Measurements from ENCODE around the gene PHKG2.

Gene PHKG2

GRCh38 chr16:30728321-30728720 is 19.9 kb upstream of the PHKG2 start:
- DNase-seq (ENCODE audit: low read depth in 2 of 2), result no peak

DNA sequence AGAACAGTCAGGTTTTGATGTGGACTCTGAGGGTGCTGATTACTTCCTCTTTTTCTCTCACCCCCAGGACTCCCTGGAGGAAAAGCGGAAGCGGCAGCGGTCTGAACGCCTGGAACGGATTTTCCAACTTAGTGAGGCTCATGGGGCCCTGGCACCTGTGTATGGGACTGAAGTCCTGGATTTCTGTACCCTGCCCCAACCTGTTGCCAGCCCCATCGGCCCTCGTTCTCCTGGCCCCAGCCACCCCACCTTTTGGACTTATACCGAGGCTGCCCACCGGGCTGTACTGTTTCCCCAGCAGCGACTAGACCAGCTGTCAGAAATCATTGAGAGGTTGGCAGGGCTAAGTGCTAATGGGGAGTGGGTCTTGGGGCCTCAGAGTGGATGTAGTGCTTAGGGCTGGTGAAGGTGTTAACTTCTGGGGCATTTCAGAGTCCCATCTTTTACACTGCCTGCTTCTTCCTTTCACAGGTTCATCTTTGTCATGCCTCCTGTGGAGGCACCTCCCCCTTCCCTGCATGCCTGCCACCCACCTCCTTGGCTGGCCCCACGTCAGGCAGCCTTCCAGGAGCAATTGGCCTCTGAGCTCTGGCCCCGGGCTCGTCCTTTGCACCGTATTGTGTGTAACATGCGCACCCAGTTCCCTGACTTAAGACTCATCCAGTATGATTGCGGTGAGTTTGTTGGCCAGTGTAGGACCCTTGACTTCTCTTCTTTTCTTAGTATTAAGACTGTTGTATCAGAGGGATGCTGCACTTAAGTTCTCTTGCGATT is 19.1 kb upstream of the PHKG2 start:
- DNase-seq (ENCODE audit: low read depth in 2 of 2), result no peak

DNA sequence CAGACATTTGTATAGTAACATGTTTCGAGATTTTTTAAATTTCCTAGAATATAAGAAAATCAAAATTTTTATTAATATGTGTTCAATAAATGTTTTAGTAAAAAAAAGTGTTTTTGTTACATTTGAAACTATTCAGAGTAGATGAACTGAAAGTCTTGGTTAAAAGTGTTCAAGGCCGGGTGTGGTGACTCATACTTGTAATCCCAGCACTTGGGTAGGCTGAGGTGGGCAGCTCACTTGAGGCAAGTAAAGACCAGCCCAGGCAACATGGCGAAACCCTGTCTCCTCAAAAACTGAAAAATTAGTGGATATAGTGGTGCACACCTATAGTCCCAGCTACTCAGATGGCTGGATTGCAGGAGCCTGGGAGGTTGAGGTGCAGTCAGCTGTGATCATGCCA is 16.8 kb upstream of the PHKG2 start:
- DNase-seq (ENCODE audit: low read depth in 2 of 2), result no peak

GRCh38 chr16:30736995-30737793 is 11.0 kb upstream of the PHKG2 start:
- no peak for DNase-seq (ENCODE audit: low read depth in 2 of 2)

DNA sequence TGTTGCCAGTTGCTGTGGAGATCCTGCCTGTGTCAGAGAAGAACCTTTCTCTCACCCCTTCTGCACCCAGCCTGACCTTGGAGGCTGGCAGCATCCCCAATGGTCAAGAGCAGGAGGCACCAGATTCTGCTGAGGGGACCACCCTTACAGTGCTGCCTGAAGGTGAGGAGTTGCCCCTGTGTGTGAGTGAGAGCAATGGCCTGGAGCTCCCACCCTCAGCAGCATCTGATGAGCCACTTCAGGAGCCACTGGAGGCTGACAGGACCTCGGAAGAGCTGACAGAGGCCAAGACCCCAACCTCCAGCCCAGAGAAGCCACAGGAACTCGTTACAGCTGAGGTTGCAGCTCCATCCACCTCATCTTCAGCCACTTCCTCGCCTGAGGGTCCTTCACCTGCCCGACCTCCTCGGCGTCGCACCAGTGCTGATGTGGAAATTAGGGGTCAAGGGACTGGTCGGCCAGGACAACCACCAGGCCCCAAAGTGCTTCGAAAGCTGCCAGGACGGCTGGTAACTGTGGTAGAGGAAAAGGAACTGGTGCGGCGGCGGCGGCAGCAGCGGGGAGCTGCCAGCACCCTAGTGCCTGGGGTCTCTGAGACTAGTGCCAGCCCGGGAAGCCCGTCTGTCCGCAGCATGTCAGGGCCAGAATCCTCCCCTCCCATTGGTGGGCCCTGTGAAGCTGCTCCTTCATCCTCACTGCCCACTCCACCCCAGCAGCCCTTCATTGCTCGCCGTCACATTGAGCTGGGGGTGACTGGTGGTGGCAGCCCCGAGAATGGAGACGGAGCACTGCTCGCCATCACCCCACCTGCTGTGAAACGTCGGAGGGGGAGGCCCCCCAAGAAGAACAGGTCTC is 10.2 kb upstream of the PHKG2 start:
- DNase-seq (ENCODE audit: low read depth in 2 of 2), result no peak

DNA sequence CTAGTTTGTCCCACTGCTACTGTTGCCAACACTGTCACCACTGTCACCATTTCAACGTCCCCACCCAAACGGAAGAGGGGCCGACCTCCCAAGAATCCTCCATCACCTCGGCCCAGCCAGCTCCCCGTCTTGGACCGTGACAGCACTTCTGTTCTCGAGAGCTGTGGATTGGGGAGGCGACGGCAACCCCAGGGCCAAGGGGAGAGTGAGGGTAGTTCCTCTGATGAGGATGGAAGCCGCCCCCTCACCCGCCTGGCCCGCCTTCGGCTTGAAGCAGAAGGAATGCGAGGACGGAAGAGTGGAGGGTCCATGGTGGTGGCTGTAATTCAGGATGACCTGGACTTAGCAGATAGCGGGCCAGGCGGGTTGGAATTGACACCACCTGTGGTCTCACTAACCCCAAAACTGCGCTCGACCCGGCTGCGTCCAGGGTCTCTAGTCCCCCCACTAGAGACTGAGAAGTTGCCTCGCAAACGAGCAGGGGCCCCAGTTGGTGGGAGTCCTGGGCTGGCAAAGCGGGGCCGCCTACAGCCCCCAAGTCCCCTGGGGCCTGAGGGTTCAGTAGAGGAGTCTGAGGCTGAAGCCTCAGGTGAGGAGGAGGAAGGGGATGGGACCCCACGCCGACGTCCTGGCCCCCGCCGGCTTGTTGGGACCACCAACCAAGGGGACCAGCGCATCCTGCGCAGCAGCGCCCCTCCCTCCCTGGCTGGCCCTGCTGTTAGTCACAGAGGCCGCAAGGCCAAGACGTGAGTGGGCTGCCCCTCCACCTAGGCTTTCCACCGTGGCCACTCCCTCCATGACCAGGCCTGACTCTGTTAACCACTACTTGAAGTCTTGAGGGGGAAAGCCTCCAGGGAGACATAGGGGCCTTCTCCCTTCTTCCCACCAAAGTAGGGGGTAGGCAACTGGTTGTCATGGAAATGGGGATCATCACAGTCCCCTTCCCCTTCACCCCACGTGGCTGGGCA is 9.0 kb upstream of the PHKG2 start:
- DNase-seq (ENCODE audit: low read depth in 2 of 2), result no peak

DNA sequence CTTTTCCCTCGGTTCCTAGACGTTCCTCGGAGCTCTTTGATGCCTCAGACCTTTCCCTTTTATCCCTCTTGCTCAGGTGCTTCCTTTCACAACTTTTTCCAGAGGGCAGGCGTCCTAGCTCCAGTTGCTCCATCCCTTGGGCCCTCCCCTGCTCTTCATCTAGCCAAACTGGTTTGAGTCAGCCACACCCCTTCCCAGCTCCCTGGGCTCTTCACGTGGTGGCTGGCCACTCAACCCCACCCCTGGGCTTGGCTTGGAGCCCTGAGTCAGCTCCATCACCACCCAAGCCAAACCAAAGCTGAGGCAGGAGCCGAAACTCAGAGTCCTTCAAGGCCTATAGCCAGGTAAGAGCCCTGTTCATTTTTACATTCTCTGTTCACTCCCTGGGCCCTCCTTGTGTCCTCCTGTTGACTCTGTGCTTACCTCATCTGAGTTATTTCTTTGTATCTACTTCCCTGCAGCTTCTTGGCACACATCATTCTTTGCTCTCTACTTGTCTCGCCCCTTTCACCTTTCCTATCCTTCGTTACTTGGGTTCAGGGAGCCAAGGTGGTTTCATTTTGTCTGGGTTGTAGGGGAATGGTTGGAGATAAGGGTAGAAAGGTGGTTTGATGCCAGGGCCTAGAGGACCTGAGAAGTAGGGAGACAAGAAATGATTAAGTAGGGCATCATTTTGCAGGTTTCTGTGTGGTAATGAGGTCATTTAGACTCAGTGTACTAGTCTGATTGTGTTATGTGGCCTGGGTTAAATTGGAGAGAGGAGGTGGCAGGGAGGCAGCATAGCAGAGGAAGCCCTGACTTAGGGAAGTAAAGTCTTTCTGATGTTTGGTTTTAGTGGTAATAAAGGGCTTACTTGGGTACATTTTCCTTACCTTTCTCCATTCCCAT is 7.6 kb upstream of the PHKG2 start:
- no peak for DNase-seq (ENCODE audit: low read depth in 2 of 2)

GRCh38 chr16:30741461-30741914 is 6.7 kb upstream of the PHKG2 start:
- DNase-seq (ENCODE audit: low read depth in 2 of 2), result no peak

DNA sequence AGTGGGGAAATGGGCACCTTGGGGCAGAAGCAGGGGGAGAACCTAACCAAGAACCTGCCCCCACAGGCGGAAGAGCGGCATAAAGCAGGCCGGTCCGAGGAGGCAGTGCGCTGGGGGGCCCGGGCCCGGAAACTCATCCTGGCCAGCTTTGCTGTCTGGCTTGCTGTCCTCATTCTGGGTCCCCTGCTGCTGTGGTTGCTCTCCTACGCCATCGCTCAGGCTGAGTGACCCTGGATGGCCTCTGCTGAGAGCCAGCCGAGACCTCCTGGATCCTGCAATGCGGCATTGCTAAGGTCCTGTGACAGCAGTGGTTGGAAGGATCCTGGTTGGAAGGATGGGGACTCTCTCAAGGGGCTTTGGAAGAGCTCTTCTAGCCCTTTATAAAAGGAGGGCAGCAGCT is 4.5 kb upstream of the PHKG2 start:
- DNase-seq (ENCODE audit: low read depth in 2 of 2), result no peak

GRCh38 chr16:30744183-30744582 is 4.0 kb upstream of the PHKG2 start:
- no peak for DNase-seq (ENCODE audit: low read depth in 2 of 2)

GRCh38 chr16:30745082-30745481 is 3.1 kb upstream of the PHKG2 start:
- no peak for DNase-seq (ENCODE audit: low read depth in 2 of 2)

DNA sequence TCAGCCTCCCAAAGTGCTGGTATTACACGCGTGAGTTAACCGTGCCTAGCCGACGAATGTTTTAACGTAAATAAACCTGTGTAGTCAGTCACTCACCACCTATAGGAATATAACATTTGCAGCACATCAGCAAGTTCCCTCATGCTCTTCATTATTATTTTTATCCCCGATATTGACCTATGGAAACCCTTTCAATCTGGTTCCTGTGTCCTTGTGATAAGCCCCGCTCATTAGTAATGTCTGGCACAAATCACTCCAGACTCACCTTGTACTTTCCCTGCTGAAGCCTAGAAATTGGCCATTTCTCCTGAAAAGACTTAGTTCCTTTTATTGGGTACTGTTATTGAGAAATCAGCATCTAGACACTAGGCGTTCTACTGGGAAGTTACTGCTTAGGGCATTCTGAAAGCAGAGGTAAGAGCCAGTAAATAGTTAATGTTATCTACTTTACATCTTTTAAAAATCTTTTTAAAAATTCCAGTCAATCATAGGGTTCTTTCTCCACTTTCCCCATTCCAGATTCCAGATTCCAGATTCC is 1.5 kb upstream of the PHKG2 start:
- DNase-seq (ENCODE audit: low read depth in 2 of 2), result no peak

DNA sequence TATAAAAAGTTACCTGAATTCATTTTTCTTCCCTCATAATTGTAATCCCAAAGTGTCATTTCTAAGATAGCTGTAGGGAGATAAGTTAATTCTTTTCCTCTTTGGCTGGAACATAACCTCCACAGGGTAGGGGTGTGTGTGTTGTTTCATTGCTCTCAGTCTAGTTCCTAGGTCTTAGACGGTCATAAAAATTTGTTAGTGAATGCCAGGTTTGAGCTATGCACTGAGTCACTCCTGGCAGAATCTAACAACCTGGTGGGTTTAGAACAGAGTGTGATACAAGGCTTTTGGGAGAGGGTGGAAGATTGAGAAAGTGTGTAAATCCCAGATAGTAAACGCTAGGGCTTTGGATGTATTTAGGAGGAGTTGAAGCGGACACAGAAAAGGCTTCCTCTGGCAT is 894 bp upstream of the PHKG2 start:
- no peak for DNase-seq (ENCODE audit: low read depth in 2 of 2)

DNA sequence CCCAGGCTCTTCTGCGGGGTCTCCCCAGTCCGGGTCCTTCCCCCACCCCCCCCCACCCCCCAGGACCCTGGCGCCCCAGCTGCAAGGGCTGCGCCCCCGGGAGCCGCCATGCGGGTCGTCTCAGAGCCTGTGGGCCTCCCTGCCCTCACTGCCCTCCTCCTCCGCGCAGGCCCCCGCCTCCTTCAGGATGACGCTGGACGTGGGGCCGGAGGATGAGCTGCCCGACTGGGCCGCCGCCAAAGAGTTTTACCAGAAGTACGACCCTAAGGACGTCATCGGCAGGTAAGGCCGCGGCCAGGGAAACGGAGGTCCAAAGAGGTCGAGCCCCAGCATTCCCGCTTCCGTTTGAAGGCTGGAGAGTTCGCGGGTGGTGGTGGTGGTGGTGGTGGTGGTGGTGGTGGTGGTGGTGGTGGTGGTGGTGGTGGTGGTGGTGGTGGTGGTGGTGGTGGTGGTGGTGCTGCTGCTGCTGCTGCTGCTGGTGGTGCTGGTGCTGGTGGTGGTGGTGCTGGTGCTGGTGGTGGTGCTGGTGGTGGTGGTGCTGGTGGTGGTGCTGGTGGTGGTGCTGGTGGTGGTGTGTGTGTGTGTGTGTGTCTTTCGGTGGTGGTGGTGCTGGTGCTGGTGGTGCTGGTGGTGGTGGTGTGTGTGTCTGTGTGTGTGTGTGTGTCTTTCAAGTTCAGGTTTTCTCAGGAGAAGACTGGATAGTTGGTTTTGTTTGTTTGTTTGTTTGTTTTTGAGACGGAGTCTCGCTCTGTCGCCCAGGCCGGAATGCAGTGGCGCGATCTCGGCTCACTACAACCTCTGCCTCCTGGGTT is 615 bp downstream of the PHKG2 start:
- DNase-seq (ENCODE audit: low read depth in 2 of 2), result no peak

GRCh38 chr16:30750201-30750600 is 2.0 kb downstream of the PHKG2 start:
- DNase-seq (ENCODE audit: low read depth in 2 of 2), result no peak

DNA sequence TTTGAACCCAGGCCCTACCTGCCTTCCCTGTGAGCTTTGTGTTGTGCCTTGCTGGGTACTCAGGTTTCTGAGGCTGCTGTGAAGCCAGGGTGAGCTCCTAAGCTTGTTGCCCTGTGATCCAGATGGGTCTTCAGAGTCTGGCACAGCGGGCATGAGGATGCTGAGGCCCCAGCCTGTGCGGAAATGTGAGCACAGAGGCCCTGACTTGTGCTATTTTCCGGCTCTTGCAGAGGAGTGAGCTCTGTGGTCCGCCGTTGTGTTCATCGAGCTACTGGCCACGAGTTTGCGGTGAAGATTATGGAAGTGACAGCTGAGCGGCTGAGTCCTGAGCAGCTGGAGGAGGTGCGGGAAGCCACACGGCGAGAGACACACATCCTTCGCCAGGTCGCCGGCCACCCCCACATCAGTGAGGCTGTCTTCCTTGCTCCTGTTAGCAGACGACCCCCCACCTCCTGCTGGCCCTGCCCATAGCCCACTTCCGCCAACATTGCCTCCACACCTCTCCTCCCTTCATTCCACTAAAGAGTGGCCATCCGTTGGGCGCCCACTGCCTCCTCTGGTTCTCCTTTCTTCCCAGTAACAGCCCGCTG is 2.7 kb downstream of the PHKG2 start:
- DNase-seq (ENCODE audit: low read depth in 2 of 2), result no peak

GRCh38 chr16:30753596-30753995 is 5.4 kb downstream of the PHKG2 start:
- no peak for DNase-seq (ENCODE audit: low read depth in 2 of 2)

- DNase-seq (ENCODE audit: low read depth in 2 of 2), result no peak
Observed at GRCh38 chr16:30755955-30756780, 7.9 kb downstream of the PHKG2 start.
